Neutrophil (primary cell): ENCODE measurements around the gene MYO1E.
"Not testable (repeated sequence)": the region's sequence is repeated elsewhere in the genome, so short reads cannot be mapped to it uniquely, and the experiment has no call there.

ENCODE experiments used
- H3K27ac ChIP-seq: fragments of 200-600 bp; sonication (generic); 2 replicates; pipeline ENCODE4 v1.5.1; 2016; ENCODE audit warnings: mild to moderate bottlenecking, moderate library complexity
- H3K27me3 ChIP-seq: fragments of 200-600 bp; sonication (generic); 2 replicates; pipeline ENCODE4 v1.6.0; 2016; ENCODE audit warnings: mild to moderate bottlenecking
- H3K36me3 ChIP-seq: fragments of 200-600 bp; sonication (generic); 2 replicates; pipeline ENCODE4 v1.5.1; 2017
- H3K4me1 ChIP-seq, 2 experiments: fragments of 200-600 bp in 1 of 2; sonication (generic) in 1 of 2; 1 replicate in 1 of 2; 2 replicates in 1 of 2; pipeline versions ENCODE4 v1.5.1 to v1.6.1; 2013 to 2016; ENCODE audit warnings: low read depth in 1 of 2, low read length in 1 of 2, mild to moderate bottlenecking in 1 of 2, moderate library complexity in 1 of 2; ENCODE audit not compliant: control insufficient read depth in 1 of 2, insufficient read depth in 1 of 2
- H3K4me3 ChIP-seq, 2 experiments: fragments of 200-600 bp in 1 of 2; sonication (generic) in 1 of 2; 1 replicate in 1 of 2; 2 replicates in 1 of 2; pipeline ENCODE4 v1.5.1; 2013 to 2016; ENCODE audit warnings: low read depth in 1 of 2, low read length in 1 of 2, mild to moderate bottlenecking in 1 of 2, moderate library complexity in 1 of 2
- H3K9me3 ChIP-seq: fragments of 200-600 bp; sonication (generic); 2 replicates; pipeline ENCODE4 v1.5.1; 2016
- TF ChIP-seq, protein P1 (sequence below): fragments of 200-600 bp; sonication (generic); IDR thresholded peaks from 2 replicates; pipeline ENCODE4 v1.5.1; 2016; ENCODE audit warnings: antibody characterized with exemption

Gene MYO1E

DNA sequence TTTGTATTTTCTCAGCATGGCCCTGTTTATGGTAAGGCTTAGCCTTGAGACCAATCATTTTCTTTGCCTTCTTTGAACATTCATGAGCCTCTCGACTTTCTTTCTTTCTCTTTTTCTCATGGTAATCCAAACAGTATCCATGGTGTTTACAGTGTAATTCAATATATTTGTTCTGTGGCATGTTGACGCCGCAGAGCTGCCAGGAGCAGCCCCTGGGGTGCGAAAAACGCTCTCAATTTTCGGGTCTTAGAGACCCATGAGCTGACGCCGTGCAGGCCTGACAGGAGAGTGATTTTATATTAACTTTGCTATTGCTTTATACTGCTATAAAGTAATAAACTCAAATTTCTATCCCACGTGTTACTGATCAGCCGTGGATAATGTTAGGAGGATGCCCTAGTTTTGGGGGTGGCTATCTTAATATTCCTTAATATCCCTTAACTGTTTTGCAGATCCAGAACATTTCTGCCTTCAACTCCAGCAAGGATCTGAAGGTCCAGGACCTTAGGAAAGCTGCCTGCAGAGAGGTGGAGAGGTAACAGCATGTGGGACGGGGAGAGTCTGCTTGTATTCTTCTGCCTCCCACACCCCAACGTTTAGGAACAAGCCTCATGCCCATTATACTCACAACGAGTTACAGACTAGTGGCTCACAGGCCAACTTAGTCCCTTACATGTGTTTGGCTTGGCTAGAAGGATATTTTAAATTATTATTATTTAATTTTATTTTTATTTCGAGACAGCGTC, 29.3 kb upstream of the MYO1E start:
- Histone ChIP-seq H3K9me3 (no peaks in the 10 kb centered on the region), H3K4me1 (peaks cover 0 to 3% of the 10 kb centered on the region in 2 experiments), H3K4me3 (no peak overlapping the region), H3K27ac (no peak overlapping the region), H3K36me3 (no peaks in the 10 kb centered on the region), H3K27me3 (peaks cover 8% of the 10 kb centered on the region)
- TF ChIP-seq, protein P1, sequence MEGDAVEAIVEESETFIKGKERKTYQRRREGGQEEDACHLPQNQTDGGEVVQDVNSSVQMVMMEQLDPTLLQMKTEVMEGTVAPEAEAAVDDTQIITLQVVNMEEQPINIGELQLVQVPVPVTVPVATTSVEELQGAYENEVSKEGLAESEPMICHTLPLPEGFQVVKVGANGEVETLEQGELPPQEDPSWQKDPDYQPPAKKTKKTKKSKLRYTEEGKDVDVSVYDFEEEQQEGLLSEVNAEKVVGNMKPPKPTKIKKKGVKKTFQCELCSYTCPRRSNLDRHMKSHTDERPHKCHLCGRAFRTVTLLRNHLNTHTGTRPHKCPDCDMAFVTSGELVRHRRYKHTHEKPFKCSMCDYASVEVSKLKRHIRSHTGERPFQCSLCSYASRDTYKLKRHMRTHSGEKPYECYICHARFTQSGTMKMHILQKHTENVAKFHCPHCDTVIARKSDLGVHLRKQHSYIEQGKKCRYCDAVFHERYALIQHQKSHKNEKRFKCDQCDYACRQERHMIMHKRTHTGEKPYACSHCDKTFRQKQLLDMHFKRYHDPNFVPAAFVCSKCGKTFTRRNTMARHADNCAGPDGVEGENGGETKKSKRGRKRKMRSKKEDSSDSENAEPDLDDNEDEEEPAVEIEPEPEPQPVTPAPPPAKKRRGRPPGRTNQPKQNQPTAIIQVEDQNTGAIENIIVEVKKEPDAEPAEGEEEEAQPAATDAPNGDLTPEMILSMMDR = no peak

DNA sequence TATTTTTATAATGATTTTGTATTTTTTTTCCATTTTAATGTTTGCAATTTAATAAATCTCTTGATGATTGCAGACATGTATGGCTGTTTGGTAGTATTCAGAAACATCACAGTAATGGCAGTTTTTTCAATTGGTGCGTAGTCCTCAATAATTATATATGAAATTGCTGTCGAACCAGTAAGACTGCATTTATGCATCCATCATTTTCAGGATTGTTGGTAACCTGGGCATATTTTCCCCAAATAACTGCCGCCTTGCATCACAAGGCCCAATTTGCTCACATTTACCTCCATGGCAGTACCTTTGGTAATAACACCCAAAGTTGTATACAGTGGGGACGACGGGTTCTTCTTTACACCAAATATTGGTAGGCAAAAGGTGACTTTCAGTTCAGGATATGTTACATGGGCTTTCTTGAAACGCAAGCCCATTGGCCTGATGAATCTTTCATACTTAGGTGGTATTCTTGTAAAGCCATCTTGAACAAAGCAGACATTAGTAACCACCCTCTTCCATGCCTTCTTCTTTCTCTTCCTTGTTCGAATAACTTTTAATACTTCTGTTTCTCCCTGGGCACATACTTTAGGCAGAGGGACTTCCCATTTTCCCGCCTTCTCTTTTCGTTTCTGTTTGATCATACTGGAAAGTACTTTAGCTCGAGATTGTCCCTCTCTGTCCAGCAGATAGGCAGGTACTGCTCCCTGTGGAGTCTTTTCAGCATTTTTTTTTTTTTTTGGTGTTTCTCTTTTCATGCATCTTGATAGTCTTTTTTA, 28.6 kb upstream of the MYO1E start:
- not testable (repeated sequence) for H3K9me3 ChIP-seq, H3K4me1 ChIP-seq, H3K27ac ChIP-seq, H3K27me3 ChIP-seq, H3K36me3 ChIP-seq, H3K4me3 ChIP-seq

DNA sequence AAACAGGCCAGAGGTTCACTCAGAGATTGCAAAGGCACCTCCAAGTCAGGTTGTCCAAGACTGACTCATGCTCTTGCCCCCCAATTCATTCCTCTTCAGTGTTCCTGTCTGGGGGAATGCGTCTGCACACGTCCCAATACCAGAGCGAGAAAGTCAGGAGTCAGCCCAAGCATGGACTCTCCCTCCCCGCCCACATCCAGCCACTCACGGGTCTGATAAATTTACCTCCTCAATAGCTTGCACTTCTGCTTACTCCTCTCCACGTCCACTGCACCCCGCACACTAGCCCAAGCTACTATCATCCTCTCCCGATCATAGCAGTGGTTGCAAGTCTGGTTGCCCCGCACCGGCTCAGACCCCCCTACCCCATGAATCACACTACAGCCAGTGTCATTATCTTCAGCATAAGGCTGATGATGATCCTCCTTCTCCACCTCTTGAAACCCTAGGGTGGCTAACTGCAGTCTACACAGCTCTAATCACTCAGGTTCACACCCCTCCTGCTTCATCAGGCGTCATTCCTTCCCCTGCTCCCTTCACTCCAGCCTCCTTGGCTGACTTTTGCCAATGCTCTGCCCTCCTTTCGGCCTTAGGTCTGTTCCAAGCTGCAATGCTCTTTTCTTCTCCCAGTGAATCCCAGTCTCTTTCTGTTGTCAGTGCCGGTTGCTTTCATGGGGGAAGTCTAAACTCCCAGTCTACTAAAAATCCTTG, 27.6 kb upstream of the MYO1E start:
- H3K27me3 ChIP-seq = peaks cover 10% of the 10 kb centered on the region
- H3K9me3 ChIP-seq = no peaks in the 10 kb centered on the region
- no peaks in the 10 kb centered on the region for H3K36me3 ChIP-seq
- H3K4me1 ChIP-seq = no peaks in the 10 kb centered on the region
- H3K27ac ChIP-seq = no peak overlapping the region
- TF ChIP-seq, protein P1 = no peak
- H3K4me3 ChIP-seq = no peak overlapping the region

- Histone ChIP-seq H3K4me1 (no peaks in the 10 kb centered on the region), H3K36me3 (no peaks in the 10 kb centered on the region), H3K27me3 (peaks cover 10% of the 10 kb centered on the region), H3K27ac (no peak overlapping the region), H3K9me3 (no peaks in the 10 kb centered on the region), H3K4me3 (no peak overlapping the region)
- TF ChIP-seq, protein P1 = no peak
These were observed 26.9 kb upstream of the MYO1E start for GRCh38 chr15:59399465-59400102.

DNA sequence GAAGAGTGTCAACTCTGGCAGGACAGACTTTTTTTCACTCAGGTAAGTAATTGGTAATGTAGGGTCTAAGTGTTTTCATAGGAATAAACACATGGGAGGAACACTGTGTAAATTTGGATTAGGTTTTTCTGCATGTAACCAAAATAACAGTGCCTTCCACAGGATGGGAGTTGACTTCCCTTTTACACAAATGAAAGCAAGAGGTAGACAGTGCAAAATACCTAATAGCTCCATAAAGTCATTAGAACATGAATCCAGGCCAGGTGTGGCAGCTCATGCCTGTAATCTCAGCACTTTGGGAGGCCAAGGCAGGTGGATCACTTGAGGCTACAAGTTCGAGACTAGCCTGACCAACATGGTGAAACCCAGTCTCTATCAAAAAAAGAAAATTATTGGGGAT, 25.5 kb upstream of the MYO1E start:
- Histone ChIP-seq H3K4me1 (no peaks in the 10 kb centered on the region), H3K9me3 (no peaks in the 10 kb centered on the region), H3K4me3 (no peak overlapping the region), H3K27me3 (peaks cover 10% of the 10 kb centered on the region), H3K36me3 (no peaks in the 10 kb centered on the region), H3K27ac (no peak overlapping the region)
- TF ChIP-seq, protein P1 = no peak
